HepG2 (cell line): ENCODE results near the gene CCNQ. TPM values are rescaled to one million over a fixed set of nuclear protein-coding genes. Genes with fewer than 3 reads are reported as not detected.
A peak's percentile ranks its signal among the peaks of the same experiment; 100 is the strongest.

Source experiments
- ARNTL ChIP-seq: sonication (generic); formaldehyde crosslinking; IDR thresholded peaks from 2 replicates; pipeline ENCODE4 v1.4.0; 2020; ENCODE audit warnings: mild to moderate bottlenecking, missing genetic modification reagents
- ATM ChIP-seq: fragments of 450-650 bp; IDR thresholded peaks from 2 replicates; pipeline ENCODE4 v1.7.1; 2017; ENCODE audit warnings: mild to moderate bottlenecking, borderline replicate concordance
- EHMT2 ChIP-seq: fragments of 200-600 bp; sonication (generic); IDR thresholded peaks from 2 replicates; pipeline ENCODE4 v1.7.0; 2017; ENCODE audit warnings: antibody characterized with exemption, low read depth, low read length, borderline replicate concordance
- EP300 ChIP-seq, 3 experiments: sonication (generic) in 1 of 3; formaldehyde crosslinking in 1 of 3; IDR thresholded peaks; 2 replicates each; pipeline versions ENCODE4 v1.5.1 to v1.6.1; 2011 to 2020; ENCODE audit warnings: low read depth in 2 of 3, low read length in 2 of 3, borderline replicate concordance in 1 of 3, improper control_type of control experiment in 1 of 3, mild to moderate bottlenecking in 1 of 3, missing genetic modification reagents in 1 of 3, moderate library complexity in 1 of 3
- MEIS1 ChIP-seq: sonication (generic); formaldehyde crosslinking; IDR thresholded peaks from 2 replicates; pipeline ENCODE4 v1.9.0; 2021; ENCODE audit warnings: mild to moderate bottlenecking, missing genetic modification reagents, moderate library complexity, borderline replicate concordance
- NFE2L2 ChIP-seq: fragments of 150-350 bp; IDR thresholded peaks from 2 replicates; pipeline ENCODE4 v1.6.1; 2014; ENCODE audit warnings: low read length
- NR2F6 ChIP-seq, 2 experiments: IDR thresholded peaks; 2 replicates each; pipeline ENCODE4 v1.6.1; 2016; ENCODE audit warnings: antibody characterized with exemption in 1 of 2, mild to moderate bottlenecking in 1 of 2
- TIGD3 ChIP-seq: sonication (generic); formaldehyde crosslinking; IDR thresholded peaks from 2 replicates; pipeline ENCODE4 v1.5.1; 2020; ENCODE audit warnings: mild to moderate bottlenecking, missing genetic modification reagents, borderline replicate concordance
- TOE1 ChIP-seq: sonication (generic); formaldehyde crosslinking; IDR thresholded peaks from 2 replicates; pipeline ENCODE4 v1.4.0; 2020; ENCODE audit warnings: mild to moderate bottlenecking, missing genetic modification reagents
- UBTF ChIP-seq: sonication (generic); formaldehyde crosslinking; IDR thresholded peaks from 2 replicates; pipeline ENCODE4 v1.4.0; 2020; ENCODE audit warnings: mild to moderate bottlenecking, missing genetic modification reagents
- ZFP90 ChIP-seq: sonication (generic); formaldehyde crosslinking; IDR thresholded peaks from 2 replicates; pipeline ENCODE4 v1.8.0; 2022; ENCODE audit warnings: missing genetic modification reagents, mild to moderate bottlenecking, inconsistent platforms, borderline replicate concordance
- ZNF142 ChIP-seq: sonication (generic); formaldehyde crosslinking; IDR thresholded peaks from 2 replicates; pipeline ENCODE4 v1.4.0; 2020; ENCODE audit warnings: missing genetic modification reagents
- ZNF430 ChIP-seq: sonication (generic); formaldehyde crosslinking; IDR thresholded peaks from 2 replicates; pipeline ENCODE4 v1.9.0; 2021; ENCODE audit warnings: mild to moderate bottlenecking, missing genetic modification reagents
- polyA plus RNA-seq, 8 experiments: library from polyadenylated mRNA; depleted of rRNA in 3 of 8; stranded (reverse) in 7 of 8; unstranded in 1 of 8; fragments of >200 nt; fragmentation: Illumina TruSeq in 4 of 8; extraction: Trizol in 4 of 8; gene quantifications; 2 replicates each; pipeline versions ENCODE4 v1.2.1 to v1.2.3, GENCODE V29; 2011 to 2016; ENCODE audit warnings: low read depth in 4 of 8, missing spikeins in 1 of 8, mixed read lengths in 1 of 8; ENCODE audit not compliant: insufficient read depth in 1 of 8
- total RNA-seq, 5 experiments: library from RNA; depleted of rRNA; stranded (reverse); fragments of >200 nt; fragmentation: Illumina TruSeq; extraction: Trizol; gene quantifications; 2 replicates each; pipeline ENCODE4 v1.2.3, GENCODE V29; 2016; ENCODE audit warnings: low read depth in 1 of 5
- TF ChIP-seq, protein P1 (sequence below): sonication (generic); formaldehyde crosslinking; IDR thresholded peaks from 2 replicates; pipeline ENCODE4 v1.5.1; 2020; ENCODE audit warnings: missing genetic modification reagents, mild to moderate bottlenecking, borderline replicate concordance
- TF ChIP-seq, protein P2 (sequence below): sonication (generic); formaldehyde crosslinking; IDR thresholded peaks from 2 replicates; pipeline ENCODE4 v1.4.0; 2020; ENCODE audit warnings: mild to moderate bottlenecking, missing genetic modification reagents

The CCNQ gene
- total and polyA plus RNA-seq, 2 of the 13 experiments (the other 11 are each of a cell fraction or from before 2014, with no cell fraction given): 15.0 to 25.5 TPM

DNA sequence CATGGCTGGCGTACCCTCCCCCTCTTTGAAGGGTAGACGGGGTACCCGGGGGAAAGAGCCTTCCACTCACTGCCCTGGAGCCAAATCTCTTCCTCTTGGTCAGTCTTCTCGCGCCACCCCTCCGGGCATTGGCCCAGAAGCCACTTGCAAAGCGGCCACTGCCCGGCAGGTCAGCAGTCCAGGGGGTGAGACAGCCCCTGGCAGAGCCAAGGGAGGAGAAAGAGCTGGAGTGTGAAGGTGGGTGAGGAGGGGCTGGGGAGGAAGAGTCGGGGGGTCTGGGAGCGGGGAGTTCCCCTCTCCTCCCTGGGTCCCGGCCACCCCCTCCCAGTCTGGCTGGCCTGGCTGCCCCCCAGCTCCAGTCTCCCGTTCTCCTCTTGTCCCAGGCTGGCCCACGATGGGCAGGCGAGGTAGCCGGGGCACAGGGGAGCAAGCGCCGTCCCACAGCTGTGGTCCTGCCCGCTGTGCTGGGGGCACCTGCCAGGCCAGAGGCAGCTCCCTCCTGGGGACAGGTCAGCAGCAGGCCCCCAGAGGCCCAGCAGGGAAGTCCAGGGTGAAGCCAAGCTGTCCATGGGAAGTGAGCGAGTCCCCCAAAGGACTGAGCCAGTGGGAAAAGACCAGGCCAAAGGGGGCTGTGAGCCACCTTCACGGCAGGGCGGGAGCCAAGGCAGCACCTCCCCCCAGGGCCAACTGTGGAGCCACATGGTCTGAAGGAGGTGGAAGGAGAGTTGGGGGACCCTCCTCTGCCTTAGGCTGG, 26.5 kb upstream of the CCNQ start (continued):
- TF ChIP-seq, protein P1, sequence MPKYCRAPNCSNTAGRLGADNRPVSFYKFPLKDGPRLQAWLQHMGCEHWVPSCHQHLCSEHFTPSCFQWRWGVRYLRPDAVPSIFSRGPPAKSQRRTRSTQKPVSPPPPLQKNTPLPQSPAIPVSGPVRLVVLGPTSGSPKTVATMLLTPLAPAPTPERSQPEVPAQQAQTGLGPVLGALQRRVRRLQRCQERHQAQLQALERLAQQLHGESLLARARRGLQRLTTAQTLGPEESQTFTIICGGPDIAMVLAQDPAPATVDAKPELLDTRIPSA: no peak
- TF ChIP-seq TIGD3 (CRISPR knock-in tag): 0 out of 2 replicates have a peak, but pooled peaks have one; percentile 38
- no peak for TF ChIP-seq NR2F6 (IDR thresholded peaks at IDR 0.05)
- no peak for TF ChIP-seq NR2F6 (CRISPR knock-in tag; IDR thresholded peaks at IDR 0.05)
- no peak for TF ChIP-seq EP300 (IDR thresholded peaks at IDR 0.05; ENCODE audit: low read depth in 2 of 2, low read length in 2 of 2)
- no peak for TF ChIP-seq EP300 (CRISPR knock-in tag; IDR thresholded peaks at IDR 0.05; ENCODE audit: borderline replicate concordance)
- no peak for TF ChIP-seq ARNTL (CRISPR knock-in tag)
- no peak for TF ChIP-seq EHMT2
- no peak for TF ChIP-seq ATM
- no peak for TF ChIP-seq NFE2L2
- no peak for TF ChIP-seq TOE1
- TF ChIP-seq ZFP90 (CRISPR knock-in tag): 0 out of 2 replicates have a peak, but pooled peaks have one; percentile 8
- TF ChIP-seq, protein P2, sequence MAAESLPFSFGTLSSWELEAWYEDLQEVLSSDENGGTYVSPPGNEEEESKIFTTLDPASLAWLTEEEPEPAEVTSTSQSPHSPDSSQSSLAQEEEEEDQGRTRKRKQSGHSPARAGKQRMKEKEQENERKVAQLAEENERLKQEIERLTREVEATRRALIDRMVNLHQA (CRISPR knock-in tag): no peak
- no peak for TF ChIP-seq ZNF430 (CRISPR knock-in tag)
- no peak for TF ChIP-seq MEIS1 (CRISPR knock-in tag)
- TF ChIP-seq UBTF (CRISPR knock-in tag): peak; percentile 47; the same call in 1 of the 2 replicates
- 0 out of 2 replicates have a peak, but pooled peaks have one; percentile 17 for TF ChIP-seq ZNF142
